ENCODE measurements around the gene DOCK11.

The DOCK11 gene

GRCh38 chrX:118626346-118626745 lies 130.7 kb downstream of the DOCK11 start:
- TF ChIP-seq TAF1 (IDR thresholded peaks at IDR 0.05; ENCODE audit: borderline replicate concordance, insufficient read depth, low read length) (no peak), REST (IDR thresholded peaks at IDR 0.05; ENCODE audit: insufficient read depth in 1 of 2, low read depth in 2 of 2, low read length in 2 of 2) (no peak), POLR2AphosphoS5 (IDR thresholded peaks at IDR 0.05; ENCODE audit: low read depth, low read length) (no peak), FOXP2 (optimal IDR thresholded peaks at IDR 0.05; ENCODE audit: borderline replicate concordance, extremely low read depth, extremely low read length, insufficient read depth) (no peak), SIN3A (IDR thresholded peaks at IDR 0.05; ENCODE audit: borderline replicate concordance, insufficient read depth, low read length) (no peak)

GRCh38 chrX:118627084-118627758 lies 131.6 kb downstream of the DOCK11 start:
- TF ChIP-seq POLR2AphosphoS5 (IDR thresholded peaks at IDR 0.05; ENCODE audit: low read depth, low read length) (no peak), TAF1 (IDR thresholded peaks at IDR 0.05; ENCODE audit: borderline replicate concordance, insufficient read depth, low read length) (no peak), FOXP2 (optimal IDR thresholded peaks at IDR 0.05; ENCODE audit: borderline replicate concordance, extremely low read depth, extremely low read length, insufficient read depth) (no peak), SIN3A (IDR thresholded peaks at IDR 0.05; ENCODE audit: borderline replicate concordance, insufficient read depth, low read length) (no peak), REST (IDR thresholded peaks at IDR 0.05; ENCODE audit: insufficient read depth in 1 of 2, low read depth in 2 of 2, low read length in 2 of 2) (no peak)

- TF ChIP-seq FOXP2 (optimal IDR thresholded peaks at IDR 0.05; ENCODE audit: borderline replicate concordance, extremely low read depth, extremely low read length, insufficient read depth) (no peak), SIN3A (IDR thresholded peaks at IDR 0.05; ENCODE audit: borderline replicate concordance, insufficient read depth, low read length) (no peak), TAF1 (IDR thresholded peaks at IDR 0.05; ENCODE audit: borderline replicate concordance, insufficient read depth, low read length) (no peak), REST (IDR thresholded peaks at IDR 0.05; ENCODE audit: insufficient read depth in 1 of 2, low read depth in 2 of 2, low read length in 2 of 2) (no peak)
Measured at GRCh38 chrX:118630848-118631247, 135.2 kb downstream of the DOCK11 start.

GRCh38 chrX:118631586-118631985 lies 136.0 kb downstream of the DOCK11 start:
- no peak for TF ChIP-seq REST (IDR thresholded peaks at IDR 0.05; ENCODE audit: insufficient read depth in 1 of 2, low read depth in 2 of 2, low read length in 2 of 2)
- no peak for TF ChIP-seq POLR2AphosphoS5 (IDR thresholded peaks at IDR 0.05; ENCODE audit: low read depth, low read length)

GRCh38 chrX:118632862-118633261 lies 137.2 kb downstream of the DOCK11 start:
- TF ChIP-seq REST (IDR thresholded peaks at IDR 0.05; ENCODE audit: insufficient read depth in 1 of 2, low read depth in 2 of 2, low read length in 2 of 2) (no peak), POLR2AphosphoS5 (IDR thresholded peaks at IDR 0.05; ENCODE audit: low read depth, low read length) (no peak), FOXP2 (optimal IDR thresholded peaks at IDR 0.05; ENCODE audit: borderline replicate concordance, extremely low read depth, extremely low read length, insufficient read depth) (no peak), SIN3A (IDR thresholded peaks at IDR 0.05; ENCODE audit: borderline replicate concordance, insufficient read depth, low read length) (no peak), TAF1 (IDR thresholded peaks at IDR 0.05; ENCODE audit: borderline replicate concordance, insufficient read depth, low read length) (no peak)

All from PFSK-1 (cell line).